Measurements from ENCODE around the gene FKBP11.

FKBP11 gene

GRCh38 chr12:48890657-48891418 lies 34.5 kb downstream of the FKBP11 start:
- no peaks in the 10 kb centered on the region for H4K20me1 ChIP-seq (ENCODE audit: insufficient read depth, low read length)
- H3K27ac ChIP-seq (ENCODE audit: low read length) = no peak overlapping the region
- H3K9me3 ChIP-seq (ENCODE audit: insufficient read depth, low read length, severe bottlenecking) = no peaks in the 10 kb centered on the region
- H2AFZ ChIP-seq (ENCODE audit: low read depth, low read length) = peak overlapping the region; percentile 76
- H3K4me3 ChIP-seq (ENCODE audit: low read depth in 1 of 2, low read length in 2 of 2) = no peak overlapping the region
- peaks cover 6% of the 10 kb centered on the region for H3K27me3 ChIP-seq (ENCODE audit: insufficient read depth, low read length, poor library complexity)
- H3K9ac ChIP-seq (ENCODE audit: low read depth, low read length) = peak overlapping the region; percentile 29
- DNase-seq (peak; percentile 78), ATAC-seq (ENCODE audit: insufficient read depth, low read depth) (peak; percentile 100)
- H3K79me2 ChIP-seq (ENCODE audit: insufficient read depth, low read length) = no peaks in the 10 kb centered on the region
- peaks cover 7% of the 10 kb centered on the region for H3K4me1 ChIP-seq (ENCODE audit: insufficient read depth, low read length)
- H3K4me2 ChIP-seq (ENCODE audit: insufficient read depth, low read length) = peak overlapping the region; percentile 21; the same call in 1 of the 2 replicates
- TF ChIP-seq CTCF (IDR thresholded peaks at IDR 0.05; ENCODE audit: borderline replicate concordance, extremely low read depth, low read length, poor library complexity, severe bottlenecking) = peak; percentile 97
- no peak for TF ChIP-seq EZH2 (IDR thresholded peaks at IDR 0.05; ENCODE audit: borderline replicate concordance, low read depth, low read length, severe bottlenecking)
- H3K36me3 ChIP-seq (ENCODE audit: insufficient read depth, low read length) = no peaks in the 10 kb centered on the region

GRCh38 chr12:48889679-48890078 lies 35.6 kb downstream of the FKBP11 start:
- ATAC-seq (ENCODE audit: insufficient read depth, low read depth) (no peak), DNase-seq (no peak)
- peaks cover 7% of the 10 kb centered on the region for H3K4me1 ChIP-seq (ENCODE audit: insufficient read depth, low read length)
- H3K9ac ChIP-seq (ENCODE audit: low read depth, low read length) = no peak overlapping the region
- H3K36me3 ChIP-seq (ENCODE audit: insufficient read depth, low read length) = no peaks in the 10 kb centered on the region
- H3K4me3 ChIP-seq (ENCODE audit: low read depth in 1 of 2, low read length in 2 of 2) = no peak overlapping the region
- peaks cover 6% of the 10 kb centered on the region for H3K27me3 ChIP-seq (ENCODE audit: insufficient read depth, low read length, poor library complexity)
- H4K20me1 ChIP-seq (ENCODE audit: insufficient read depth, low read length) = no peaks in the 10 kb centered on the region
- no peak overlapping the region for H2AFZ ChIP-seq (ENCODE audit: low read depth, low read length)
- TF ChIP-seq CTCF (IDR thresholded peaks at IDR 0.05; ENCODE audit: borderline replicate concordance, extremely low read depth, low read length, poor library complexity, severe bottlenecking) (no peak), EZH2 (IDR thresholded peaks at IDR 0.05; ENCODE audit: borderline replicate concordance, low read depth, low read length, severe bottlenecking) (no peak)
- H3K9me3 ChIP-seq (ENCODE audit: insufficient read depth, low read length, severe bottlenecking) = no peaks in the 10 kb centered on the region
- H3K27ac ChIP-seq (ENCODE audit: low read length) = no peak overlapping the region
- H3K79me2 ChIP-seq (ENCODE audit: insufficient read depth, low read length) = no peaks in the 10 kb centered on the region
- H3K4me2 ChIP-seq (ENCODE audit: insufficient read depth, low read length) = no peak overlapping the region

GRCh38 chr12:48883305-48884161 lies 41.8 kb downstream of the FKBP11 start:
- DNase-seq (no peak), ATAC-seq (ENCODE audit: insufficient read depth, low read depth) (no peak)
- Histone ChIP-seq H3K79me2 (ENCODE audit: insufficient read depth, low read length) (no peaks in the 10 kb centered on the region), H2AFZ (ENCODE audit: low read depth, low read length) (no peak overlapping the region), H3K36me3 (ENCODE audit: insufficient read depth, low read length) (no peaks in the 10 kb centered on the region), H3K27me3 (ENCODE audit: insufficient read depth, low read length, poor library complexity) (peaks cover 31% of the 10 kb centered on the region), H3K9me3 (ENCODE audit: insufficient read depth, low read length, severe bottlenecking) (no peaks in the 10 kb centered on the region), H3K27ac (ENCODE audit: low read length) (no peak overlapping the region), H3K4me1 (ENCODE audit: insufficient read depth, low read length) (no peaks in the 10 kb centered on the region), H4K20me1 (ENCODE audit: insufficient read depth, low read length) (no peaks in the 10 kb centered on the region), H3K4me3 (ENCODE audit: low read depth in 1 of 2, low read length in 2 of 2) (no peak overlapping the region), H3K4me2 (ENCODE audit: insufficient read depth, low read length) (no peak overlapping the region), H3K9ac (ENCODE audit: low read depth, low read length) (no peak overlapping the region)
- TF ChIP-seq CTCF (IDR thresholded peaks at IDR 0.05; ENCODE audit: borderline replicate concordance, extremely low read depth, low read length, poor library complexity, severe bottlenecking) (no peak), EZH2 (IDR thresholded peaks at IDR 0.05; ENCODE audit: borderline replicate concordance, low read depth, low read length, severe bottlenecking) (no peak)
